ENCODE measurements around the gene FAM161A.

The FAM161A gene

DNA sequence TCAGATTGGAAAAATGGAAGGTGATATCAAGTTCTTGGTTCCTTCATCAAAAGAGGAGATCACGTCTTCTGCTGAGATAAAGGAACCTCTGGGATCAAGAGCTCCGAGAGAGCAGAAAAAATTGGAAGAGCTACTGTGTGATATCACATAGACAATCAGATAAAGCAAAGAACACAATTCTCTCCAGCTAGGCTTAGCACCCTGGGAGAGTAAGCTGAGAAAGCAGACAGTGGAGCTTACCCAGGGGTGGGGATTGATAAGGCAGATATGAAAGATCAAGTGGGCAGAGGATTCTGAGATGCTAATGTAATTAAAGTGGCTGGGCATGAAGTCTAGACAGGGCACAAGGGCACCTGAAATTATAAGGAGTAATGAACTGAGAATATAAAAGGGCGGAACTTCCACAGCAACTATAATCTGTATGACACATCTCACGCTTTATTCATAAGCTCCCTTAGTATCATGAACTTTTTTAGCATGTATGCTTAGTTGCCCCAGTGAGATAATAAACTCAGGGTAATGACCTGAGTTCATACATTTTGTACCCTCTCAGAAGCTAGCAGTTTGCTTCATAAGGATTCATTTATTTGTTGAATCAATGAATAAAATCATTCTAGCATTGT is 65.8 kb downstream of the FAM161A start:
- Mint-ChIP-seq H3K4me1 (ENCODE audit: low read depth in 2 of 2) (no peaks in the 10 kb centered on the region), H3K27ac (no peak overlapping the region), H3K27me3 (peaks cover 11 to 14% of the 10 kb centered on the region in 2 donors)

DNA sequence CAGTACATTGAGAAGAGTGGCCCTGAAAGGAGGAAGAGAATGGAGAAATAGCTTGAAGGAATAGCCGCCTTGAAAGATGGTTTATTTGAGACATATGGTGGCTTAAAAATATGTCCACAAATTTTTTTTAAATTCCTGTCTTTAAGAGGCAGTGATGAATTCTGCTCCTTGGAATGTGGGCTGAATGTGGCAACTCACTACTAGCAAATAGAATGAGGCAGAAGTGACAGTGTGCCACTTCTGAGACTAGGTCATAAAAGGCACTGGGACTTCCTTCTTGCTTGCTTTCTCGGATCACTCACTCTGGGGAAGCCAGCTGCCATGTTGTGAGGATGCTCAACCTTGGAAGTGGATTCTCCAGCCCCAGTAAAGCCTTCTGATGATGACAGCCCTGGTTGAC is 67.0 kb downstream of the FAM161A start:
- ATAC-seq (replicated peaks) (no peak), DNase-seq (no peak)
- peaks cover 11 to 14% of the 10 kb centered on the region in 2 donors for H3K27me3 Mint-ChIP-seq
- H3K27ac Mint-ChIP-seq, result no peak overlapping the region
- no peak overlapping the region for H3K4me3 Mint-ChIP-seq
- H3K36me3 Mint-ChIP-seq (ENCODE audit: insufficient read depth), result no peaks in the 10 kb centered on the region
- no peaks in the 10 kb centered on the region for H3K4me1 Mint-ChIP-seq (ENCODE audit: low read depth in 2 of 2)
- no peaks in the 10 kb centered on the region for H3K9me3 Mint-ChIP-seq

More for the DNA sequence above, 65.8 kb downstream of the FAM161A start:
- H3K36me3 Mint-ChIP-seq (ENCODE audit: insufficient read depth), result no peaks in the 10 kb centered on the region
- DNase-seq (no peak), ATAC-seq (replicated peaks) (no peak)
- no peaks in the 10 kb centered on the region for H3K9me3 Mint-ChIP-seq
- no peak overlapping the region for H3K4me3 Mint-ChIP-seq

DNA sequence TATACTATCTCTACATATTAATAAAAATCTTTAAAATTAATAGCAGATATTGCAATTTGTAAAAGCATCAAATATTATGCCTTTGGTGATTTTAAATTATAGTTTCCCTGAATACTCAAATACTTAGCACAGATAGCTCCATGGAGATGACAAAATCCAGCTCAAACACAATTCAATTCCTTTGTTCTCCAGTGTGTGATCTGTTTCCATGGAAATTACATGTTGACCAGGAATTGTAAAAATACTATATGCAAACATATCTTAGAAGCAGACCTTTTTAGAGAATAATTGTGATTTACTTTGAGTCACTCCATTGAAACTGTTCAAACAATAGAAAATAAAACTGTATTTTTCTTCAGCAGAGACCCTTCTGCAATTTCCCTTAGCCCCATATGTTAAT is 68.3 kb downstream of the FAM161A start:
- Mint-ChIP-seq H3K4me1 (ENCODE audit: low read depth in 2 of 2) (no peaks in the 10 kb centered on the region), H3K9me3 (peaks cover 0 to 4% of the 10 kb centered on the region in 2 donors), H3K27ac (no peak overlapping the region), H3K27me3 (peaks cover 11 to 18% of the 10 kb centered on the region in 2 donors), H3K36me3 (ENCODE audit: insufficient read depth) (no peaks in the 10 kb centered on the region), H3K4me3 (no peak overlapping the region)
- DNase-seq (no peak), ATAC-seq (replicated peaks) (no peak)

DNA sequence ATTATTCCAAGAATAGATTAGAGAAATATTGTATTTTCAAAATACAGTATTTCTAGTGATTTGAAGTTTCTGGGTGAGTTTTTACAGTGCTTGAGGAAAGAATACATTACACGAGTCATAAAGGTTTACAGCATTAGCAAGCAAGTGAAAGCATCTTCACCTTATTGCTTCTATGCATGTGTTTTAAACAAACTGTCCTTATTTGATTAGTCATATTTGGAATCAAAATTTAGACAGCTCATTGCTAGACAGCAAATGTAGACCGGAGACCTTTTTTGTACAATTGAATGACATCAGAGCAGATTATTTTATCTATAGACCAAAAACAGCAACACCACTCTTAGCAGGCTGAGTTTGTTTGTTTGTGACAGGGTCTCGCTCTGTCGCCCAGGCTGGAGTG is 69.2 kb downstream of the FAM161A start:
- H3K4me1 Mint-ChIP-seq (ENCODE audit: low read depth in 2 of 2), result no peaks in the 10 kb centered on the region
- no peaks in the 10 kb centered on the region for H3K36me3 Mint-ChIP-seq (ENCODE audit: insufficient read depth)
- no peak overlapping the region for H3K27ac Mint-ChIP-seq
- peaks cover 11 to 20% of the 10 kb centered on the region in 2 donors for H3K27me3 Mint-ChIP-seq
- ATAC-seq (replicated peaks) (no peak), DNase-seq (no peak)
- H3K9me3 Mint-ChIP-seq, result peaks cover 0 to 8% of the 10 kb centered on the region in 2 donors
- no peak overlapping the region for H3K4me3 Mint-ChIP-seq

DNA sequence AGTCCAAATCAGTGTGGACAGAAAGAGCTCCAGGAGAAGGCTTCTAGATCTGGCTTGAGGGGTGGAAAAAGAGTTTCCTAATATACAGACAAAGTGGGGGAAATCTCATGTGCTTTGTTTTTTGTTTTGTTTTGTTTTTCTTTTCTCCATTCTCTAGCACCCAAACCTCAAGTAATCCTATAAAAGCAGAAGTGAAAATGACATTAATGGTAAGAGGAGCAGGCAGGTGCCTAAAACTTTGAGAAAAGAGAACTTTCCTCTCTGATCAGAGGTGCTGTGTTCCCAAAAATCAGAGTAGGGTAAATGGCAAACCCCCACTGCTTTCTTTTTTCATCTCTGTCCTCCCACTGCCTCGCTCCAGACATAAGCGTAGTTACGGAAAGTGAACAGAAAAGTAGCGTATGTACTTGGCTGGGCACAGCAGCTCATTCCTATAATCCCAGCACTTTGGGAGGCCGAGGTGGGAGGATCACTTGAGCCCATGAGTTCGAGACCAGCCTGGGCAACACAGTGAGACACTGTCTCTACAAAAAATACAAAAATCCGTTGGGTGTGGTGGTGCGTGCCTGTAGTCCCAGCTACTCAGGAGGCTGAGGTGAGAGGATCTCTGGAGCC is 77.8 kb downstream of the FAM161A start:
- no peak for ATAC-seq (replicated peaks)
- Mint-ChIP-seq H3K4me3 (no peak overlapping the region), H3K36me3 (ENCODE audit: insufficient read depth) (no peaks in the 10 kb centered on the region), H3K27me3 (peaks cover 34 to 42% of the 10 kb centered on the region in 2 donors), H3K27ac (peak overlapping the region in 1 of 2 donors; percentile 23), H3K9me3 (peaks cover 0 to 8% of the 10 kb centered on the region in 2 donors), H3K4me1 (ENCODE audit: low read depth in 2 of 2) (no peaks in the 10 kb centered on the region)
- DNase-seq, result no peak
